WTC11 (cell line): ENCODE measurements around the gene TMEM150B. TPM values are rescaled to one million over a fixed set of nuclear protein-coding genes. Genes with fewer than 3 reads are reported as not detected.
A peak's percentile ranks its signal among the peaks of the same experiment; 100 is the strongest.

ENCODE experiments used
- ATAC-seq: fragments of 200-7000 bp; cut with Tn5 transposase; 2 replicates; pipeline ENCODE4 v1.10.0; 2021; ENCODE audit warnings: mild to moderate bottlenecking, moderate library complexity
- CTCF ChIA-PET: fragments of 300-600 bp; sonication (Branson Sonifier 250); formaldehyde crosslinking; loops from one replicate; lab custom pipeline; 2021; ENCODE audit warnings: antibody characterized with exemption; lab: Charles Lee
- POLR2A ChIA-PET: fragments of 350-600 bp; sonication (Branson Sonifier 250); formaldehyde crosslinking; loops from one replicate; lab custom pipeline; 2021; ENCODE audit warnings: antibody characterized with exemption; lab: Charles Lee
- DNase-seq: peaks from one replicate; pipeline ENCODE4 v3.0.0; 2021; ENCODE audit warnings: low spot score
- H3K27ac Mint-ChIP-seq: 2 replicates; pipeline ENCODE4 v1.8.0; 2021; ENCODE audit warnings: mixed read lengths
- H3K27me3 Mint-ChIP-seq: 2 replicates; pipeline ENCODE4 v1.8.0; 2021; ENCODE audit warnings: low read depth, mild to moderate bottlenecking, moderate library complexity, mixed read lengths
- H3K36me3 Mint-ChIP-seq: 2 replicates; pipeline ENCODE4 v1.8.0; 2021; ENCODE audit warnings: mixed read lengths
- H3K4me1 Mint-ChIP-seq: 2 replicates; pipeline ENCODE4 v1.8.0; 2022; ENCODE audit warnings: mixed read lengths
- H3K4me3 Mint-ChIP-seq: 2 replicates; pipeline ENCODE4 v1.8.0; 2021; ENCODE audit warnings: mild to moderate bottlenecking, moderate library complexity, mixed read lengths
- H3K9me3 Mint-ChIP-seq: 2 replicates; pipeline ENCODE4 v1.8.0; 2021; ENCODE audit warnings: mixed read lengths
- ATF2 ChIP-seq: sonication (generic); formaldehyde crosslinking; IDR thresholded peaks from 2 replicates; pipeline ENCODE4 v1.8.1; 2022; ENCODE audit warnings: low read depth, missing genetic modification reagents, borderline replicate concordance
- GABPB1 ChIP-seq: sonication (generic); formaldehyde crosslinking; IDR thresholded peaks from 2 replicates; pipeline ENCODE4 v1.8.1; 2023; ENCODE audit warnings: mild to moderate bottlenecking, missing genetic modification reagents
- GRHL2 ChIP-seq: fragments of 250-450 bp; sonication (Bioruptor Pico); IDR thresholded peaks from 2 replicates; pipeline ENCODE4 v1.8.0; 2022; ENCODE audit warnings: mild to moderate bottlenecking, moderate library complexity; ENCODE audit not compliant: insufficient replicate concordance, severe bottlenecking
- JAZF1 ChIP-seq: fragments of 250-450 bp; sonication (Bioruptor Pico); IDR thresholded peaks from 2 replicates; pipeline ENCODE4 v1.9.0; 2021; ENCODE audit warnings: moderate library complexity, mild to moderate bottlenecking, inconsistent platforms
- JUN ChIP-seq: sonication (generic); formaldehyde crosslinking; IDR thresholded peaks from 2 replicates; pipeline ENCODE4 v1.8.0; 2023; ENCODE audit warnings: mild to moderate bottlenecking, missing genetic modification reagents
- NFE2L1 ChIP-seq: sonication (generic); formaldehyde crosslinking; IDR thresholded peaks from 2 replicates; pipeline ENCODE4 v1.8.1; 2023; ENCODE audit warnings: missing genetic modification reagents
- PREB ChIP-seq: sonication (generic); formaldehyde crosslinking; IDR thresholded peaks from 2 replicates; pipeline ENCODE4 v1.8.1; 2022; ENCODE audit warnings: mild to moderate bottlenecking, missing genetic modification reagents, moderate library complexity, borderline replicate concordance
- SMAD3 ChIP-seq: sonication (generic); formaldehyde crosslinking; IDR thresholded peaks from 2 replicates; pipeline ENCODE4 v1.8.0; 2022; ENCODE audit warnings: missing genetic modification reagents, mild to moderate bottlenecking, borderline replicate concordance
- SP1 ChIP-seq: sonication (generic); formaldehyde crosslinking; conservative IDR thresholded peaks from 2 replicates; pipeline ENCODE4 v1.8.1; 2022; ENCODE audit warnings: missing genetic modification reagents
- STAT6 ChIP-seq: sonication (generic); formaldehyde crosslinking; conservative IDR thresholded peaks from 2 replicates; pipeline ENCODE4 v1.8.1; 2023; ENCODE audit warnings: mild to moderate bottlenecking, low read depth, missing genetic modification reagents, moderate library complexity
- TCF7 ChIP-seq: sonication (generic); formaldehyde crosslinking; IDR thresholded peaks from 2 replicates; pipeline ENCODE4 v1.8.0; 2022; ENCODE audit warnings: mild to moderate bottlenecking, low read depth, missing genetic modification reagents, moderate library complexity
- TEAD4 ChIP-seq: sonication (generic); formaldehyde crosslinking; IDR thresholded peaks from 2 replicates; pipeline ENCODE4 v1.8.0; 2022; ENCODE audit warnings: mild to moderate bottlenecking, missing genetic modification reagents
- TP53 ChIP-seq: sonication (generic); formaldehyde crosslinking; IDR thresholded peaks from 2 replicates; pipeline ENCODE4 v1.8.1; 2023; ENCODE audit warnings: mild to moderate bottlenecking, missing genetic modification reagents
- ZNF138 ChIP-seq: sonication (generic); formaldehyde crosslinking; conservative IDR thresholded peaks from 2 replicates; pipeline ENCODE4 v1.8.1; 2022; ENCODE audit warnings: mild to moderate bottlenecking, moderate library complexity, missing genetic modification reagents
- ZNF263 ChIP-seq: sonication (generic); formaldehyde crosslinking; IDR thresholded peaks from 2 replicates; pipeline ENCODE4 v1.8.1; 2022; ENCODE audit warnings: low read depth, mild to moderate bottlenecking, moderate library complexity, missing genetic modification reagents
- ZNF317 ChIP-seq: sonication (generic); formaldehyde crosslinking; IDR thresholded peaks from 2 replicates; pipeline ENCODE4 v1.8.1; 2023; ENCODE audit warnings: low read depth, mild to moderate bottlenecking, moderate library complexity, missing genetic modification reagents, borderline replicate concordance
- ZNF423 ChIP-seq: fragments of 250-450 bp; sonication (Bioruptor Pico); IDR thresholded peaks from 2 replicates; pipeline ENCODE4 v2.1.2; 2022; ENCODE audit warnings: mild to moderate bottlenecking, moderate library complexity
- total RNA-seq: library from RNA; stranded (reverse); gene quantifications from 3 replicates; pipeline ENCODE4 v1.2.3, GENCODE V29; 2021

Gene TMEM150B
- total RNA-seq, 1 experiment from 2014 or later = 0.44 TPM

- TF ChIP-seq ZNF317 (CRISPR knock-in tag) = no peak
- TF ChIP-seq ZNF138 (CRISPR knock-in tag) = no peak
- no peak for TF ChIP-seq SP1
- no peak for TF ChIP-seq TP53 (CRISPR knock-in tag)
- no peak for TF ChIP-seq SMAD3
- TF ChIP-seq TCF7 = no peak
Measured at GRCh38 chr19:55373993-55374757, 49.0 kb upstream of the TMEM150B start (continued).

GRCh38 chr19:55373306-55373992, 48.3 kb upstream of the TMEM150B start:
- POLR2A ChIA-PET = interaction anchor here (1.2 kb wide), 1 partner anchor 11 kb away, joined by 3 read pairs; the partner anchor contains the start of gene TMEM238
- CTCF ChIA-PET = interaction anchor here (0.8 to 1.5 kb wide), 3 partner anchors 10 to 72 kb away, joined by 3 to 5 read pairs (median 4); partner anchors contain the start of gene TMEM238
- H3K27ac Mint-ChIP-seq = 0 out of 2 replicates have a peak overlapping the region, but pooled peaks have one; percentile 8
- peak overlapping the region; percentile 57 for H3K4me3 Mint-ChIP-seq
- DNase-seq (no peak), ATAC-seq (no peak)
- TF ChIP-seq ZNF263 (CRISPR knock-in tag) = no peak
- H3K4me1 Mint-ChIP-seq = peaks cover 43% of the 10 kb centered on the region
- no peaks in the 10 kb centered on the region for H3K36me3 Mint-ChIP-seq
- H3K9me3 Mint-ChIP-seq = no peaks in the 10 kb centered on the region
- peaks cover 65% of the 10 kb centered on the region for H3K27me3 Mint-ChIP-seq

- no peak for ATAC-seq
- H3K9me3 Mint-ChIP-seq = no peaks in the 10 kb centered on the region
- no peak overlapping the region for H3K27ac Mint-ChIP-seq
- no peak overlapping the region for H3K4me3 Mint-ChIP-seq
- H3K27me3 Mint-ChIP-seq = peaks cover 69% of the 10 kb centered on the region
- POLR2A ChIA-PET = interaction anchor here (1.2 kb wide), 1 partner anchor 12 kb away, joined by 3 read pairs; the partner anchor contains the start of gene TMEM238
- TF ChIP-seq GABPB1 (CRISPR knock-in tag) (peak; percentile 30; the same call in 1 of the 2 replicates), ZNF423 (CRISPR knock-in tag) (peak; percentile 67), STAT6 (no peak), PREB (CRISPR knock-in tag) (no peak), TCF7 (no peak), NFE2L1 (CRISPR knock-in tag) (no peak), JAZF1 (CRISPR knock-in tag) (no peak), ATF2 (CRISPR knock-in tag) (no peak), SP1 (no peak), GRHL2 (CRISPR knock-in tag) (no peak), JUN (no peak), TEAD4 (CRISPR knock-in tag) (no peak)
- TF ChIP-seq, all 79 proteins: peak for 2
- CTCF ChIA-PET = interaction anchor here (0.6 to 1.5 kb wide), 6 partner anchors 10 to 966 kb away, joined by 3 to 6 read pairs (median 4); partner anchors contain the start of genes KMT5C and TMEM238
- Mint-ChIP-seq H3K36me3 (no peaks in the 10 kb centered on the region), H3K4me1 (peaks cover 37% of the 10 kb centered on the region)
- DNase-seq = no peak
Measured at GRCh38 chr19:55372316-55373081, 47.4 kb upstream of the TMEM150B start.
